AG04449 (cell line): ENCODE measurements around the gene ZFP91.

Experiments used
- CTCF ChIA-PET: fragments of 350-600 bp; formaldehyde crosslinking; extraction: SDS; loops from one replicate; lab custom pipeline; 2021; ENCODE audit warnings: antibody characterized with exemption; lab: Yijun Ruan, JAX
- POLR2A ChIA-PET: fragments of 400-600, 350-600 bp; formaldehyde crosslinking; extraction: SDS; loops from one replicate; lab custom pipeline; 2020; ENCODE audit warnings: antibody characterized with exemption, inconsistent platforms; lab: Yijun Ruan, JAX
- DNase-seq: peaks from one replicate; pipeline ENCODE4 v3.0.0-alpha.2; 2010; ENCODE audit warnings: low read depth, low spot score
- H3K4me3 ChIP-seq: 2 replicates; pipeline ENCODE4 v1.5.1; 2011; ENCODE audit warnings: low read depth, mild to moderate bottlenecking, control low read depth, low read length
- TF ChIP-seq, protein P1 (sequence below): IDR thresholded peaks from one replicate; pipeline ENCODE4 v1.5.1; 2011; ENCODE audit warnings: mild to moderate bottlenecking, moderate library complexity, low read length, control low read depth, inconsistent platforms; ENCODE audit not compliant: insufficient read depth; ENCODE audit errors: missing control alignments

The ZFP91 gene

DNA sequence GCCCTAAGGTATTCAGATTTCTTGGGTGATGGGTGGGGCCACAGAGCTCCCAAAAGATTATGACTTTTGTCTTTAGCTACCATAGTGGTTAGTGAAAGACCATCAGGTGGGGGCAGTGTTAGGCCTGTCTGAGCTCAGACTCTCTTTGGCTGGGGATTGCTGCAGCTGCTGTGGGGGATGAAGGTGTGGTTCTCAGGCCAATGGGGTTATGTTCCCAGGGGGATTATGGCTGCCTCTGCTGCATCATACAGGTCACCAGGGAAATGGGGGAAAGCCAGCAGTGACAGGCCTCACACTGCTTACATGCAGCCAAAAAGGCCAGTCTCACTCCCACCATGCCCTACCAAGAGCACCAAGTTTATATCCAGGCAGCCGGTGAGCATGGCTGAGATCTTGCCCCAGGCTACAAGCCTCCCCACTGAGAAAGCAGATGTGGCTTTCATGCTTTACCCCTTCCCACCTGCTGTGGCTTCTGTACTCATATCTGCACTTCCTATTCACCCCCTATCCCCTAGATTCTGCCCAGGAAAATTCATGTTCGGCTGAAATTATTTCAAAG is 68.4 kb downstream of the ZFP91 start:
- H3K4me3 ChIP-seq, result no peak overlapping the region
- CTCF ChIA-PET, result interaction anchor here (0.9 to 3.1 kb wide), 5 partner anchors 10 to 407 kb away, joined by 3 to 10 read pairs (median 4); no protein-coding TSS in a partner anchor
- DNase-seq, result no peak
- TF ChIP-seq, protein P1, sequence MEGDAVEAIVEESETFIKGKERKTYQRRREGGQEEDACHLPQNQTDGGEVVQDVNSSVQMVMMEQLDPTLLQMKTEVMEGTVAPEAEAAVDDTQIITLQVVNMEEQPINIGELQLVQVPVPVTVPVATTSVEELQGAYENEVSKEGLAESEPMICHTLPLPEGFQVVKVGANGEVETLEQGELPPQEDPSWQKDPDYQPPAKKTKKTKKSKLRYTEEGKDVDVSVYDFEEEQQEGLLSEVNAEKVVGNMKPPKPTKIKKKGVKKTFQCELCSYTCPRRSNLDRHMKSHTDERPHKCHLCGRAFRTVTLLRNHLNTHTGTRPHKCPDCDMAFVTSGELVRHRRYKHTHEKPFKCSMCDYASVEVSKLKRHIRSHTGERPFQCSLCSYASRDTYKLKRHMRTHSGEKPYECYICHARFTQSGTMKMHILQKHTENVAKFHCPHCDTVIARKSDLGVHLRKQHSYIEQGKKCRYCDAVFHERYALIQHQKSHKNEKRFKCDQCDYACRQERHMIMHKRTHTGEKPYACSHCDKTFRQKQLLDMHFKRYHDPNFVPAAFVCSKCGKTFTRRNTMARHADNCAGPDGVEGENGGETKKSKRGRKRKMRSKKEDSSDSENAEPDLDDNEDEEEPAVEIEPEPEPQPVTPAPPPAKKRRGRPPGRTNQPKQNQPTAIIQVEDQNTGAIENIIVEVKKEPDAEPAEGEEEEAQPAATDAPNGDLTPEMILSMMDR, result no peak
- POLR2A ChIA-PET, result no interaction called here

DNA sequence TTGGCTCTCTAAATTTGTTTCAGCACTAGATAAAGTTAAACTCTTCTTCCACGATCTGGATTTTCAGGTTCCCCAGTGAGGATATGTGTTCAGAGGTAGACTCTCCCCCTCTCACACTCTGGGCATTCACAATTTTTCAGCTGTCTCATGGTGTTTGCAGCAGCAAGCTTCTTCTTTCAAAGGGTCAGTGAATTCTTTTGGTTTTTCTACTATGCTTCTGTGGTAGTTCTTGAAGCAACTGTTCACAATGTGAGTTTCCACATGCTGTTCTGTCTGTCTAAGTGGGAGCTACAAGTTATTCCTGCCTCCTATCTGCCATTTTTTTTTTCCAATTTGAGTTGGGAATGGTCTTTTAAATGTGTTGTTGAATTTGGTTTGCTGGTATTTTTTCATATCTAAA is 69.0 kb downstream of the ZFP91 start:
- ChIA-PET CTCF (interaction anchor here (0.9 to 3.1 kb wide), 4 partner anchors 10 to 406 kb away, joined by 3 to 10 read pairs (median 4); no protein-coding TSS in a partner anchor), POLR2A (no interaction called here)
- no peak for DNase-seq
- no peak overlapping the region for H3K4me3 ChIP-seq
- TF ChIP-seq, protein P1, result no peak

DNA sequence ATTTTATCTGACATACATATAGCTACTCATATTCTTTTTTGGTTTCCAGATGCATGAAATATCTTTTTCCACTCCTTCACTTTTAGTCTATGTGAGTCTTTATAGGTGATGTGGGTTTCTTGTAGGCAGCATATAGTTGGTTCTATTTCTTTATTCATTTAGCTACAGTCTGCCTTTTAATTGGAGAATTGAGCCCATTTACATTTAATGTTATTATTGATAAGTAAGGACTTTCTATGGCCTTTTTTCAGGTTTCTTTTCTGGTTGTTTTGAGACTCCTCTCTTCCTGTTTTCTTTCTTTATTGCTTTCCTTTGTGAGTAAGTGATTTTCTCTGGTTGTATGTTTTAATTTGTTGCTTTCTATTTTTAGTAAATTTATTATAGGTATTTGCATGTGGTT is 70.8 kb downstream of the ZFP91 start:
- no peak overlapping the region for H3K4me3 ChIP-seq
- DNase-seq, result no peak
- TF ChIP-seq, protein P1, result no peak
- CTCF ChIA-PET, result interaction anchor here (1.0 kb wide), 2 partner anchors 9 to 18 kb away, joined by 3 to 5 read pairs; no protein-coding TSS in a partner anchor
- POLR2A ChIA-PET, result no interaction called here

DNA sequence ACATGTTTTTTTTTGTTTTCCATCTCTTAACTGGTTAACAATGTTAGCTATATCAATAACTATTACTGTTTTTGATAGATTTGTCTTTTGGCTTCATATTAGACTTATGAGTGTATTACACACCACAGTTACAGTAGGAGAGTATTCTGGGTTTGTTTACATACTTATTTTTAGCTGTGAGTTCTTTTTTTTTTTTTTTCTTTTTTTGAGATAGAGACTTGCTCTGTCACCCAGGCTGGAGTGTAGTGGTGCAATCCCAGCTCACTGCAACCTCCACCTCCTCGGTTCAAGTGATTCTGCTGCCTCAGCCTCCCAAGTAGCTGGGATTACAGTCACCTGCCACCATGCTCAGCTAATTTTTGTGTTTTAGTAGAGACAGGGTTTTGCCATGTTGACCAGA is 71.6 kb downstream of the ZFP91 start:
- ChIA-PET POLR2A (interaction anchor here (0.5 kb wide), 1 partner anchor 174 kb away, joined by 3 read pairs; no protein-coding TSS in a partner anchor), CTCF (interaction anchor here (0.8 to 7.1 kb wide), 6 partner anchors 16 to 508 kb away, joined by 3 to 74 read pairs (median 4); no protein-coding TSS in a partner anchor)
- TF ChIP-seq, protein P1, result no peak
- no peak overlapping the region for H3K4me3 ChIP-seq
- no peak for DNase-seq

DNA sequence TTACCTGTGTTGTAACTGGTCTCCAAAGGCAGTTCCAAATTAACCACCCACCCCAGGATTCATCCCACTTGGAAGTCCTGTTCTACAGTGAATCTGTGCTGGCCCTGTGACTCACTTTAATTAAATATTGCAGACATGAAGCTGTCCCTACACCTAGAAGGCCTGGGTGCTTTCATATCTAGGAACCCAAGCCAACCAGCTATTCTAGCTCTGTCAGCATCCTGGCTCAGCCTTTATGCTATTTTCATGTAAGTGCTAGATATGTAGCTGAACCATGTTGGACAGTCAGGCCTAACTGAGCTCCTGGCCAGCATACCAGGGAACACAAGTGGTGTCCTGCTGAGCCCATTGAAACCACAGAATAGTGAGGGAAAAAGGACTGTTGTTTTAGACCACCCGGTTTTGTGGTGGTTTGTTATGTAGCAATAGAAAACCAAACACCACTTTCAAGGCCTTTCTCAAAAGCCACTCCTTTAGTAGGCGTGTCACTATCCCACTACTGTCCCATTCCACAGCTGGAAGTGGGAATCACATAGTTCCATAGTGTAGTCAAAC is 73.9 kb downstream of the ZFP91 start:
- no peak for DNase-seq
- CTCF ChIA-PET, result interaction anchor here (0.7 to 7.1 kb wide), 25 partner anchors 11 to 506 kb away, joined by 3 to 74 read pairs (median 5); no protein-coding TSS in a partner anchor
- no peak overlapping the region for H3K4me3 ChIP-seq
- POLR2A ChIA-PET, result no interaction called here
- TF ChIP-seq, protein P1, result no peak
